Glutamatergic neuron (in vitro differentiated cells): ENCODE data around the gene CCDC192. TPM values are rescaled to one million over a fixed set of nuclear protein-coding genes. Genes with fewer than 3 reads are reported as not detected.

ENCODE experiments used
- DNase-seq: peaks from one replicate; pipeline ENCODE4 v3.0.0; 2022
- H3K27ac Mint-ChIP-seq: one replicate; pipeline ENCODE4 v1.8.0; 2020; ENCODE audit warnings: mild to moderate bottlenecking, mixed read lengths, inconsistent platforms; ENCODE audit not compliant: unreplicated experiment
- H3K27me3 Mint-ChIP-seq: one replicate; pipeline ENCODE4 v1.8.0; 2020; ENCODE audit warnings: mild to moderate bottlenecking, moderate library complexity, mixed read lengths, inconsistent platforms; ENCODE audit not compliant: unreplicated experiment
- H3K36me3 Mint-ChIP-seq: one replicate; pipeline ENCODE4 v1.8.0; 2020; ENCODE audit warnings: mild to moderate bottlenecking, mixed read lengths, inconsistent platforms; ENCODE audit not compliant: unreplicated experiment
- H3K4me1 Mint-ChIP-seq: one replicate; pipeline ENCODE4 v1.8.0; 2020; ENCODE audit warnings: mild to moderate bottlenecking, low read depth, mixed read lengths, inconsistent platforms; ENCODE audit not compliant: unreplicated experiment
- H3K4me3 Mint-ChIP-seq: one replicate; pipeline ENCODE4 v1.8.0; 2020; ENCODE audit warnings: mild to moderate bottlenecking, mixed read lengths, inconsistent platforms; ENCODE audit not compliant: unreplicated experiment
- H3K9me3 Mint-ChIP-seq: one replicate; pipeline ENCODE4 v1.8.0; 2020; ENCODE audit warnings: mild to moderate bottlenecking, moderate library complexity, mixed read lengths, inconsistent platforms; ENCODE audit not compliant: unreplicated experiment
- total RNA-seq: library from RNA; stranded (reverse); fragmentation: NEBNext Ultra II Directional; extraction: Animal tissue kit (Norgen Biotek cat#: 25700); gene quantifications from one replicate; pipeline ENCODE4 v1.2.1, GENCODE V29; 2021; ENCODE audit not compliant: unreplicated experiment
- TF ChIP-seq, protein P1 (sequence below): fragments of 200-600 bp; sonication (generic); IDR thresholded peaks from one replicate; pipeline ENCODE4 v1.5.0; 2021; ENCODE audit not compliant: partially characterized antibody, unreplicated experiment

The CCDC192 gene
- total RNA-seq, 1 donor from 2014 or later = not detected

GRCh38 chr5:127870914-127871313 lies 167.7 kb downstream of the CCDC192 start:
- TF ChIP-seq, protein P1, sequence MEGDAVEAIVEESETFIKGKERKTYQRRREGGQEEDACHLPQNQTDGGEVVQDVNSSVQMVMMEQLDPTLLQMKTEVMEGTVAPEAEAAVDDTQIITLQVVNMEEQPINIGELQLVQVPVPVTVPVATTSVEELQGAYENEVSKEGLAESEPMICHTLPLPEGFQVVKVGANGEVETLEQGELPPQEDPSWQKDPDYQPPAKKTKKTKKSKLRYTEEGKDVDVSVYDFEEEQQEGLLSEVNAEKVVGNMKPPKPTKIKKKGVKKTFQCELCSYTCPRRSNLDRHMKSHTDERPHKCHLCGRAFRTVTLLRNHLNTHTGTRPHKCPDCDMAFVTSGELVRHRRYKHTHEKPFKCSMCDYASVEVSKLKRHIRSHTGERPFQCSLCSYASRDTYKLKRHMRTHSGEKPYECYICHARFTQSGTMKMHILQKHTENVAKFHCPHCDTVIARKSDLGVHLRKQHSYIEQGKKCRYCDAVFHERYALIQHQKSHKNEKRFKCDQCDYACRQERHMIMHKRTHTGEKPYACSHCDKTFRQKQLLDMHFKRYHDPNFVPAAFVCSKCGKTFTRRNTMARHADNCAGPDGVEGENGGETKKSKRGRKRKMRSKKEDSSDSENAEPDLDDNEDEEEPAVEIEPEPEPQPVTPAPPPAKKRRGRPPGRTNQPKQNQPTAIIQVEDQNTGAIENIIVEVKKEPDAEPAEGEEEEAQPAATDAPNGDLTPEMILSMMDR = no peak
- Mint-ChIP-seq H3K4me3 (no peak overlapping the region), H3K27ac (no peak overlapping the region), H3K4me1 (no peaks in the 10 kb centered on the region), H3K36me3 (no peaks in the 10 kb centered on the region), H3K27me3 (no peaks in the 10 kb centered on the region), H3K9me3 (no peaks in the 10 kb centered on the region)
- no peak for DNase-seq

DNA sequence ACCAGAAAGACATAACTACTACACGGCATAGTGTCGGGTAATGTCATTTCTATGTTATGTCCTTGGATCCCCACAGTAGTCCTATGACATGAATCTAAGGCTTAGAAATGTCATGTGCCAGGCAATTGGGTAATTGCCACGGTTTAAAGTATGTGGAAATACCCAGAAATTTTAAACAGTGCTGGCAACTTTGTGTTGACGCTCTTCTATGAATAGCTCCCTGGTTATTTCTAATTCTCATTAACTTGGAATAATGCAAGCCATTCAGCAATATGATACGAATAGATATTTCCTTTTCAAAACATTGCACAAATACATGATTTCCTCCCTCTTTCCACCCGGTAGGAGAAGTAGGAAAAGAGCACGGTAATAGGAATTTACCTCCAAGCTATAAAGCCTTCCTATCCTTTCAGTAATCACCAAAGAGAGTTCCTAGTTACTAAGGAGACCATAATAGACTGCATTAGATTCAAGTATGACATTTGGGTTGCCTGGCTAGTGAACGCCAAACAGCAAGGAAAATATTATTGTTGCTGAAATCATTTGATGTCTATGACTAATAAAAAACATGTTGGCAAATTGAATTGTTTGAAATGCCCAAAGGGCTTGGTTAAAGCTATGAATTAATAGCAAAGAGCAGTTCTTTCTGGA lies 168.4 kb downstream of the CCDC192 start:
- Mint-ChIP-seq H3K4me3 (no peak overlapping the region), H3K4me1 (no peaks in the 10 kb centered on the region), H3K27me3 (no peaks in the 10 kb centered on the region), H3K36me3 (no peaks in the 10 kb centered on the region), H3K27ac (no peak overlapping the region), H3K9me3 (no peaks in the 10 kb centered on the region)
- no peak for DNase-seq
- TF ChIP-seq, protein P1 = no peak

DNA sequence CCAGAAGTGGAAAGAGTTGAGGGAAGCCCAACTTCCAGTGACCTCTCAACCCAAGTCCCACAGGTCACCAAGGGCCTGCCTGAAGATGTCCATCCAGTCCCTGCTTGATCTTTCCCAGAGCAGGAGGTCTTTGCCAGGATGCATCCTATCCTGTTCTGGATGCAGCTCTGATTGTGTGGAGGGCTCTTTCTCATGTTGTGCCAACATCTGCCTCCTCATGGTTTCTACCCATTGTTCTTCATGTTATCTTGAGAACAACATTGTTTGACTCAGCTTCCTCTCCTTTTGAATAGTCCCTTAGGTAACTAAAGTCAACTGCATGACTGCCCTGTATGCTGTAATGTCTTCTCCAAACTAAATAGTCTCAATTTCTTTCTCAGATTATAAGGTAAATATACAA lies 169.3 kb downstream of the CCDC192 start:
- no peak overlapping the region for H3K4me3 Mint-ChIP-seq
- TF ChIP-seq, protein P1 = no peak
- H3K27me3 Mint-ChIP-seq = no peaks in the 10 kb centered on the region
- DNase-seq = no peak
- H3K4me1 Mint-ChIP-seq = no peaks in the 10 kb centered on the region
- H3K27ac Mint-ChIP-seq = no peak overlapping the region
- H3K36me3 Mint-ChIP-seq = no peaks in the 10 kb centered on the region
- H3K9me3 Mint-ChIP-seq = no peaks in the 10 kb centered on the region

DNA sequence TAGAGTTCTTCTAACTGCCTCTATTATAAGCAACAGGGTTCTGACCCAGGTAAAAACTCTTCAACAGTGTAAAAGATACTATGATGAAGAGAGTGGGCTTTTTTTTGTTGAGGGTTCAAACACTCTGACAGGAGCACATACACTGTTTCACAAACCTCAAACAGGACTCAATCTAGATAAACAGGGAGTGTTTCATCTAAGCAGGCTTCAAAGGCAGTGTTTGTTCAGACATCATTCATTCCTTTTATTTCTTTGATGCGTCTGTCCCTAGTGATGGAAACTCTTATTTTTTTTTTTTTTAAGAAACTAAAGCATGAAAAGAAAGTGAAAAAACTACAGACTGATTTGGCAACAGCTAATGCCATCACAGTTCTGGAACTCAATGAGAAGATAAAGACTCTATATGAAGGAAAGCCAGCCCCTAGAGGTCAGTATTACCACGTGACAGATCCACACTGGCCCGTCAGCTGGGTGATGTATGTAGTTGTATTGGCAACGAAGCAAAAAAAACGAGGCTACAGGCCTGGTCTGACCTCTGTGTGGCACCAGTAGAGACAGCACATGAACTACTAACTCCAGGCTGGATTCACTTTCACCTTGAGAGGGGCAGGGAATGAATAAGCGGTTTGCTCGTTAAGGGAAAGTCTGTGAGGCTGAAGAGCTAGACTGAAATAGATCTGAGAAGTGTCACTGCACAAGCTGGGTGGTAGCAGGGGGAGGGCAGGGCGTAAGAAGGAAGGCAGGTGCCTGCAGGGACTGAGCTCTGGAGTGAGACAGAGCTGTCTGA lies 172.2 kb downstream of the CCDC192 start:
- no peaks in the 10 kb centered on the region for H3K36me3 Mint-ChIP-seq
- H3K9me3 Mint-ChIP-seq = no peaks in the 10 kb centered on the region
- no peak overlapping the region for H3K27ac Mint-ChIP-seq
- no peak overlapping the region for H3K4me3 Mint-ChIP-seq
- H3K27me3 Mint-ChIP-seq = no peaks in the 10 kb centered on the region
- TF ChIP-seq, protein P1 = peak; percentile 20
- peak; percentile 40 for DNase-seq
- H3K4me1 Mint-ChIP-seq = no peaks in the 10 kb centered on the region

GRCh38 chr5:127876384-127876783 lies 173.2 kb downstream of the CCDC192 start:
- H3K36me3 Mint-ChIP-seq = no peaks in the 10 kb centered on the region
- H3K4me1 Mint-ChIP-seq = no peaks in the 10 kb centered on the region
- TF ChIP-seq, protein P1 = no peak
- H3K27ac Mint-ChIP-seq = no peak overlapping the region
- no peaks in the 10 kb centered on the region for H3K27me3 Mint-ChIP-seq
- DNase-seq = no peak
- no peak overlapping the region for H3K4me3 Mint-ChIP-seq
- no peaks in the 10 kb centered on the region for H3K9me3 Mint-ChIP-seq
